Neural cell (in vitro differentiated cells): Measurements from ENCODE around the gene IL5RA. TPM values are rescaled to one million over a fixed set of nuclear protein-coding genes. Genes with fewer than 3 reads are reported as not detected.

ENCODE experiments used
- H2AFZ ChIP-seq: fragments of 200-600, 300-800 bp; sonication (generic), shearing (Covaris generic); 2 replicates; pipeline ENCODE4 v1.6.0; 2014; ENCODE audit warnings: low read depth, mild to moderate bottlenecking, antibody characterized with exemption, low read length, moderate library complexity
- H3F3A ChIP-seq: fragments of 200-600 bp; shearing (Covaris generic); 2 replicates; pipeline ENCODE4 v1.6.1; 2016; ENCODE audit warnings: mild to moderate bottlenecking, moderate library complexity, mixed read lengths, antibody characterized with exemption, low read length; ENCODE audit not compliant: insufficient read depth, poor library complexity, severe bottlenecking
- H3K27ac ChIP-seq: fragments of 200-600, 300-800 bp; sonication (generic), shearing (Covaris generic); 2 replicates; pipeline ENCODE4 v1.5.1; 2014; ENCODE audit warnings: mild to moderate bottlenecking, low read length, moderate library complexity
- H3K27me3 ChIP-seq: fragments of 300-800, 200-600 bp; sonication (generic), shearing (Covaris generic); 2 replicates; pipeline ENCODE4 v1.6.0; 2014; ENCODE audit warnings: mild to moderate bottlenecking, low read depth, low read length, moderate library complexity; ENCODE audit not compliant: insufficient read depth
- H3K36me3 ChIP-seq: fragments of 300-800, 200-600 bp; sonication (generic), shearing (Covaris generic); 2 replicates; pipeline ENCODE4 v1.5.1; 2014; ENCODE audit warnings: mild to moderate bottlenecking, antibody characterized with exemption, low read length, moderate library complexity; ENCODE audit not compliant: insufficient read depth
- H3K4me2 ChIP-seq: fragments of 300-800, 200-600 bp; sonication (generic), shearing (Covaris generic); 2 replicates; pipeline ENCODE4 v1.6.0; 2014; ENCODE audit warnings: mild to moderate bottlenecking, low read length
- H3K4me3 ChIP-seq: fragments of 300-800, 200-600 bp; sonication (generic), shearing (Covaris generic); 2 replicates; pipeline ENCODE4 v1.5.1; 2014; ENCODE audit warnings: mild to moderate bottlenecking, low read length, moderate library complexity
- H3K79me2 ChIP-seq: fragments of 200-600 bp; shearing (Covaris generic); replicated peaks from 2 replicates; pipeline ENCODE4 v1.6.0; 2014; ENCODE audit warnings: mild to moderate bottlenecking, low read length, moderate library complexity; ENCODE audit not compliant: insufficient read depth
- H3K9ac ChIP-seq: fragments of 300-800, 200-600 bp; sonication (generic), shearing (Covaris generic); 2 replicates; pipeline ENCODE4 v1.6.1; 2016; ENCODE audit warnings: mild to moderate bottlenecking, low read length, mixed read lengths
- H3K9me2 ChIP-seq: fragments of 200-600 bp; shearing (Covaris generic); 2 replicates; pipeline ENCODE4 v1.6.1; 2016; ENCODE audit warnings: mild to moderate bottlenecking, low read length, mixed read lengths; ENCODE audit not compliant: insufficient read depth
- H3K9me3 ChIP-seq: fragments of 200-600, 300-800 bp; sonication (generic), shearing (Covaris generic); 2 replicates; pipeline ENCODE4 v1.6.1; 2016; ENCODE audit warnings: mild to moderate bottlenecking, mixed run types, low read length, moderate library complexity, mixed read lengths
- H4K20me1 ChIP-seq: fragments of 200-600 bp; shearing (Covaris generic); 2 replicates; pipeline ENCODE4 v1.6.1; 2016; ENCODE audit warnings: mild to moderate bottlenecking, mixed run types; ENCODE audit not compliant: insufficient read depth
- EP300 ChIP-seq: fragments of 450-650 bp; conservative IDR thresholded peaks from 2 replicates; pipeline ENCODE4 v1.6.1; 2014; ENCODE audit warnings: antibody characterized with exemption, mild to moderate bottlenecking, moderate library complexity; ENCODE audit not compliant: poor library complexity, severe bottlenecking
- EZH2 ChIP-seq: fragments of 200-600, 300-800 bp; shearing (Covaris generic), sonication (generic); IDR thresholded peaks from 2 replicates; pipeline ENCODE4 v1.6.1; 2014; ENCODE audit warnings: antibody characterized with exemption, low read length, borderline replicate concordance, mild to moderate bottlenecking; ENCODE audit not compliant: insufficient read depth, poor library complexity, severe bottlenecking
- MXI1 ChIP-seq: fragments of 450-650 bp; conservative IDR thresholded peaks from 2 replicates; pipeline ENCODE4 v1.6.1; 2014; ENCODE audit warnings: antibody characterized with exemption, mild to moderate bottlenecking; ENCODE audit not compliant: poor library complexity, severe bottlenecking
- POLR2AphosphoS5 ChIP-seq: IDR thresholded peaks from 2 replicates; pipeline ENCODE4 v1.6.1; 2012
- RAD21 ChIP-seq: fragments of 450-650 bp; conservative IDR thresholded peaks from 2 replicates; pipeline ENCODE4 v1.6.1; 2014; ENCODE audit warnings: antibody characterized with exemption, mild to moderate bottlenecking, moderate library complexity
- SMC3 ChIP-seq: fragments of 450-650 bp; conservative IDR thresholded peaks from 2 replicates; pipeline ENCODE4 v1.6.1; 2014; ENCODE audit warnings: antibody characterized with exemption, mild to moderate bottlenecking, moderate library complexity; ENCODE audit not compliant: poor library complexity
- TAF1 ChIP-seq: IDR thresholded peaks from 2 replicates; pipeline ENCODE4 v1.6.1; 2012; ENCODE audit warnings: low read depth
- polyA plus RNA-seq: library from polyadenylated mRNA; depleted of rRNA; stranded (reverse); fragments of >200 nt; gene quantifications from 2 replicates; pipeline ENCODE4 v1.2.3, GENCODE V29; 2014
- TF ChIP-seq, protein P1 (sequence below): IDR thresholded peaks from 2 replicates; pipeline ENCODE4 v1.6.1; 2012; ENCODE audit warnings: borderline replicate concordance
- TF ChIP-seq, protein P2 (sequence below): fragments of 450-650 bp; IDR thresholded peaks from 2 replicates; pipeline ENCODE4 v1.5.1; 2014; ENCODE audit warnings: antibody characterized with exemption, mild to moderate bottlenecking, moderate library complexity; ENCODE audit not compliant: poor library complexity, severe bottlenecking

The IL5RA gene
- polyA plus RNA-seq, 1 donor from 2014 or later, result 0.10 TPM

DNA sequence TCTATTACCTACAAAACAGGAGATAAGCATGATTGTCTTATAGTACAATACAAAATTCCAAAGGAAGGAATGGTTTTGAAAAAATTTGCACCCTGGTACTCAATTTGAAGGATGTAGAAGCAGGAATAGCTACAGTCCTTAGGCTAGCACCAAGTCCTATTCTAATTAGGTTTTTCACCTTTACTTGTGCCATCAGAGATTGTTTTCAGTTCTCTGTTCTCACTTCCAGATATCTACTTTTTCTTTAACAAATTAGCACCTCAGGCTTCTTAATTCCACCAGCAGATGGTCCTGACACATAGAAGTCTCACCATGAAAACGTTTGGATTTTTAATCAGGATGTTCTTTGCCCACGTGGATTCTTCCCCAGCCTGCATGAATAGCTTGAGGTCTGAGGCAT lies 43.8 kb downstream of the IL5RA start:
- Histone ChIP-seq H3K4me2 (no peak overlapping the region), H4K20me1 (no peaks in the 10 kb centered on the region), H3K4me3 (no peak overlapping the region), H3K9ac (no peak overlapping the region), H3K27me3 (no peaks in the 10 kb centered on the region), H2AFZ (no peak overlapping the region), H3K36me3 (no peaks in the 10 kb centered on the region), H3K27ac (no peak overlapping the region), H3K9me2 (no peaks in the 10 kb centered on the region), H3K9me3 (no peaks in the 10 kb centered on the region), H3K79me2 (no peaks in the 10 kb centered on the region), H3F3A (no peaks in the 10 kb centered on the region)
- TF ChIP-seq EZH2 (no peak), MXI1 (no peak), POLR2AphosphoS5 (no peak), SMC3 (no peak), EP300 (no peak), RAD21 (no peak), TAF1 (no peak)
- TF ChIP-seq, protein P1, sequence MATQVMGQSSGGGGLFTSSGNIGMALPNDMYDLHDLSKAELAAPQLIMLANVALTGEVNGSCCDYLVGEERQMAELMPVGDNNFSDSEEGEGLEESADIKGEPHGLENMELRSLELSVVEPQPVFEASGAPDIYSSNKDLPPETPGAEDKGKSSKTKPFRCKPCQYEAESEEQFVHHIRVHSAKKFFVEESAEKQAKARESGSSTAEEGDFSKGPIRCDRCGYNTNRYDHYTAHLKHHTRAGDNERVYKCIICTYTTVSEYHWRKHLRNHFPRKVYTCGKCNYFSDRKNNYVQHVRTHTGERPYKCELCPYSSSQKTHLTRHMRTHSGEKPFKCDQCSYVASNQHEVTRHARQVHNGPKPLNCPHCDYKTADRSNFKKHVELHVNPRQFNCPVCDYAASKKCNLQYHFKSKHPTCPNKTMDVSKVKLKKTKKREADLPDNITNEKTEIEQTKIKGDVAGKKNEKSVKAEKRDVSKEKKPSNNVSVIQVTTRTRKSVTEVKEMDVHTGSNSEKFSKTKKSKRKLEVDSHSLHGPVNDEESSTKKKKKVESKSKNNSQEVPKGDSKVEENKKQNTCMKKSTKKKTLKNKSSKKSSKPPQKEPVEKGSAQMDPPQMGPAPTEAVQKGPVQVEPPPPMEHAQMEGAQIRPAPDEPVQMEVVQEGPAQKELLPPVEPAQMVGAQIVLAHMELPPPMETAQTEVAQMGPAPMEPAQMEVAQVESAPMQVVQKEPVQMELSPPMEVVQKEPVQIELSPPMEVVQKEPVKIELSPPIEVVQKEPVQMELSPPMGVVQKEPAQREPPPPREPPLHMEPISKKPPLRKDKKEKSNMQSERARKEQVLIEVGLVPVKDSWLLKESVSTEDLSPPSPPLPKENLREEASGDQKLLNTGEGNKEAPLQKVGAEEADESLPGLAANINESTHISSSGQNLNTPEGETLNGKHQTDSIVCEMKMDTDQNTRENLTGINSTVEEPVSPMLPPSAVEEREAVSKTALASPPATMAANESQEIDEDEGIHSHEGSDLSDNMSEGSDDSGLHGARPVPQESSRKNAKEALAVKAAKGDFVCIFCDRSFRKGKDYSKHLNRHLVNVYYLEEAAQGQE, result no peak
- TF ChIP-seq, protein P2, sequence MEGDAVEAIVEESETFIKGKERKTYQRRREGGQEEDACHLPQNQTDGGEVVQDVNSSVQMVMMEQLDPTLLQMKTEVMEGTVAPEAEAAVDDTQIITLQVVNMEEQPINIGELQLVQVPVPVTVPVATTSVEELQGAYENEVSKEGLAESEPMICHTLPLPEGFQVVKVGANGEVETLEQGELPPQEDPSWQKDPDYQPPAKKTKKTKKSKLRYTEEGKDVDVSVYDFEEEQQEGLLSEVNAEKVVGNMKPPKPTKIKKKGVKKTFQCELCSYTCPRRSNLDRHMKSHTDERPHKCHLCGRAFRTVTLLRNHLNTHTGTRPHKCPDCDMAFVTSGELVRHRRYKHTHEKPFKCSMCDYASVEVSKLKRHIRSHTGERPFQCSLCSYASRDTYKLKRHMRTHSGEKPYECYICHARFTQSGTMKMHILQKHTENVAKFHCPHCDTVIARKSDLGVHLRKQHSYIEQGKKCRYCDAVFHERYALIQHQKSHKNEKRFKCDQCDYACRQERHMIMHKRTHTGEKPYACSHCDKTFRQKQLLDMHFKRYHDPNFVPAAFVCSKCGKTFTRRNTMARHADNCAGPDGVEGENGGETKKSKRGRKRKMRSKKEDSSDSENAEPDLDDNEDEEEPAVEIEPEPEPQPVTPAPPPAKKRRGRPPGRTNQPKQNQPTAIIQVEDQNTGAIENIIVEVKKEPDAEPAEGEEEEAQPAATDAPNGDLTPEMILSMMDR, result no peak

DNA sequence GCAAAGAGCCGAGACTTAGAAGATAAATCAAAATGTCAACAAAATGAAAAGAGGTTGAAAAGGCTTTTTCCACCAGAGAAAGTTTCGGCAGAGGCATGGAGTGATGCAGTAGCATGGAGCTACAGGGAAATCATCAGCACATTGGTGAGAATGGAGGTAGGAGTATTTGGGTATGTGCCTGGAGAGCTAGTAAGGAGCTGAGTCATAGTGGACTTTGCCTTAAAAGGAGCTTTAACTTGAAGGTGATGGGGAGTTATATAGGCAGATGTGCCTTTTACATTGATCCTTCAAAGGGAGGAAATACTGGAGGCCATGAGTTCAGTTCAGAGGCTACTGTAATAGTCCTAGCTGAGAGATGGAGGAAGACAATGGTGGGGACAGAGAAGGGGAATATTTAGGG lies 44.3 kb downstream of the IL5RA start:
- no peak overlapping the region for H3K4me3 ChIP-seq
- no peaks in the 10 kb centered on the region for H3K9me2 ChIP-seq
- H3K9ac ChIP-seq, result no peak overlapping the region
- H3K27me3 ChIP-seq, result no peaks in the 10 kb centered on the region
- no peak overlapping the region for H3K27ac ChIP-seq
- H3K9me3 ChIP-seq, result no peaks in the 10 kb centered on the region
- H3K4me2 ChIP-seq, result no peak overlapping the region
- H2AFZ ChIP-seq, result no peak overlapping the region
- TF ChIP-seq SMC3 (no peak), EZH2 (no peak), RAD21 (no peak)
- H3F3A ChIP-seq, result no peaks in the 10 kb centered on the region
- no peaks in the 10 kb centered on the region for H3K36me3 ChIP-seq
- H4K20me1 ChIP-seq, result no peaks in the 10 kb centered on the region
- H3K79me2 ChIP-seq, result no peaks in the 10 kb centered on the region

- H3K27me3 ChIP-seq, result no peaks in the 10 kb centered on the region
- no peaks in the 10 kb centered on the region for H4K20me1 ChIP-seq
- no peaks in the 10 kb centered on the region for H3F3A ChIP-seq
- H3K9me3 ChIP-seq, result no peaks in the 10 kb centered on the region
- no peak overlapping the region for H3K27ac ChIP-seq
- no peak overlapping the region for H2AFZ ChIP-seq
- TF ChIP-seq TAF1, result no peak
- no peak for TF ChIP-seq MXI1
- TF ChIP-seq RAD21, result no peak
- TF ChIP-seq POLR2AphosphoS5, result no peak
- no peak for TF ChIP-seq SMC3
- H3K36me3 ChIP-seq, result no peaks in the 10 kb centered on the region
- no peak overlapping the region for H3K9ac ChIP-seq
- no peaks in the 10 kb centered on the region for H3K9me2 ChIP-seq
- no peak overlapping the region for H3K4me3 ChIP-seq
- no peak overlapping the region for H3K4me2 ChIP-seq
- no peaks in the 10 kb centered on the region for H3K79me2 ChIP-seq
Observed at GRCh38 chr3:3064297-3064696, 45.9 kb downstream of the IL5RA start.
